ENCODE results near the gene RAP1GAP.

The RAP1GAP gene

GRCh38 chr1:21590126-21590880 lies 78.9 kb downstream of the RAP1GAP start:
- DNase-seq (ENCODE audit: low spot score): no peak

GRCh38 chr1:21589618-21590017 lies 79.5 kb downstream of the RAP1GAP start:
- no peak for DNase-seq (ENCODE audit: low spot score)

- DNase-seq (ENCODE audit: low spot score): no peak
Measured at GRCh38 chr1:21587602-21587953, 81.6 kb downstream of the RAP1GAP start.

- no peak for DNase-seq (ENCODE audit: low spot score)
Measured at GRCh38 chr1:21586846-21587601, 82.1 kb downstream of the RAP1GAP start.

- DNase-seq (ENCODE audit: low spot score): no peak
Measured at GRCh38 chr1:21586222-21586621, 82.9 kb downstream of the RAP1GAP start.

- no peak for DNase-seq (ENCODE audit: low spot score)
Measured at GRCh38 chr1:21585037-21585436, 84.1 kb downstream of the RAP1GAP start.

GRCh38 chr1:21584096-21584495 lies 85.1 kb downstream of the RAP1GAP start:
- DNase-seq (ENCODE audit: low spot score): no peak

GRCh38 chr1:21579791-21580190 lies 89.4 kb downstream of the RAP1GAP start:
- no peak for DNase-seq (ENCODE audit: low spot score)

GRCh38 chr1:21577933-21578332 lies 91.2 kb downstream of the RAP1GAP start:
- no peak for DNase-seq (ENCODE audit: low spot score)

- no peak for DNase-seq (ENCODE audit: low spot score)
Measured at GRCh38 chr1:21577324-21577723, 91.8 kb downstream of the RAP1GAP start.

GRCh38 chr1:21576798-21577187 lies 92.4 kb downstream of the RAP1GAP start:
- DNase-seq (ENCODE audit: low spot score): no peak

- no peak for DNase-seq (ENCODE audit: low spot score)
Measured at GRCh38 chr1:21576031-21576797, 92.9 kb downstream of the RAP1GAP start.

GRCh38 chr1:21575351-21575942 lies 93.7 kb downstream of the RAP1GAP start:
- no peak for DNase-seq (ENCODE audit: low spot score)

GRCh38 chr1:21574466-21575151 lies 94.5 kb downstream of the RAP1GAP start:
- DNase-seq (ENCODE audit: low spot score): no peak

- DNase-seq (ENCODE audit: low spot score): no peak
Measured at GRCh38 chr1:21573971-21574465, 95.1 kb downstream of the RAP1GAP start.

GRCh38 chr1:21573475-21573874 lies 95.7 kb downstream of the RAP1GAP start:
- no peak for DNase-seq (ENCODE audit: low spot score)

- no peak for DNase-seq (ENCODE audit: low spot score)
Measured at GRCh38 chr1:21572735-21573277, 96.4 kb downstream of the RAP1GAP start.

- DNase-seq (ENCODE audit: low spot score): no peak
Measured at GRCh38 chr1:21572221-21572620, 96.9 kb downstream of the RAP1GAP start.

- DNase-seq (ENCODE audit: low spot score): no peak
Measured at GRCh38 chr1:21570885-21571284, 98.3 kb downstream of the RAP1GAP start.

- DNase-seq (ENCODE audit: low spot score): no peak
Measured at GRCh38 chr1:21570528-21570875, 98.7 kb downstream of the RAP1GAP start.

GRCh38 chr1:21569820-21570527 lies 99.2 kb downstream of the RAP1GAP start:
- no peak for DNase-seq (ENCODE audit: low spot score)
